HL-60 (cell line): ENCODE measurements around the gene HTRA1.

ENCODE experiments used
- CTCF ChIP-seq: IDR thresholded peaks from one replicate; pipeline ENCODE4 v1.5.1; 2011; ENCODE audit warnings: low read length, control low read depth, inconsistent platforms; ENCODE audit not compliant: insufficient read depth
- GABPA ChIP-seq: IDR thresholded peaks from 2 replicates; pipeline ENCODE4 v1.6.1; 2012; ENCODE audit warnings: low read depth
- POLR2AphosphoS5 ChIP-seq: IDR thresholded peaks from 2 replicates; pipeline ENCODE4 v1.6.1; 2012; ENCODE audit warnings: low read depth
- REST ChIP-seq: IDR thresholded peaks from 2 replicates; pipeline ENCODE4 v1.6.1; 2012; ENCODE audit warnings: low read depth; ENCODE audit not compliant: insufficient replicate concordance
- SPI1 ChIP-seq: IDR thresholded peaks from 2 replicates; pipeline ENCODE4 v1.6.1; 2012; ENCODE audit warnings: low read depth, mild to moderate bottlenecking, borderline replicate concordance

GRCh38 chr10:122492999-122493481 lies 31.7 kb downstream of the HTRA1 start:
- no peak for TF ChIP-seq CTCF
- no peak for TF ChIP-seq SPI1
- TF ChIP-seq REST = no peak
- no peak for TF ChIP-seq POLR2AphosphoS5
- TF ChIP-seq GABPA = no peak
